T-helper 2 cell (primary cell): Measurements from ENCODE around the gene NDUFB10.
"Not testable (repeated sequence)": the region's sequence is repeated elsewhere in the genome, so short reads cannot be mapped to it uniquely, and the experiment has no call there.

Experiments used
- DNase-seq, 5 experiments: peaks; one replicate each; pipeline versions ENCODE4 v3.0.0 to v3.0.0-alpha.2; 2012 to 2022

The NDUFB10 gene

GRCh38 chr16:1947369-1947670 lies 12.0 kb upstream of the NDUFB10 start:
- no peak for DNase-seq

GRCh38 chr16:1949507-1949906 lies 9.8 kb upstream of the NDUFB10 start:
- no peak for DNase-seq

GRCh38 chr16:1950047-1950446 lies 9.3 kb upstream of the NDUFB10 start:
- no peak for DNase-seq

GRCh38 chr16:1950559-1950958 lies 8.8 kb upstream of the NDUFB10 start:
- DNase-seq = no peak

GRCh38 chr16:1953734-1954133 lies 5.6 kb upstream of the NDUFB10 start:
- DNase-seq = no peak

GRCh38 chr16:1957434-1958142 lies 1.8 kb upstream of the NDUFB10 start:
- DNase-seq = not testable (repeated sequence)

GRCh38 chr16:1958143-1958491 lies 1.2 kb upstream of the NDUFB10 start:
- DNase-seq = not testable (repeated sequence)

GRCh38 chr16:1958715-1959268 lies 546 bp upstream of the NDUFB10 start:
- no peak for DNase-seq

- peak in 2 of 5 experiments; percentile 42 to 84 for DNase-seq
Observed at GRCh38 chr16:1960665-1961630, 1.6 kb downstream of the NDUFB10 start.

- DNase-seq = peak in 1 of 5 experiments; percentile 88
Observed at GRCh38 chr16:1961651-1962067, 2.3 kb downstream of the NDUFB10 start.

- DNase-seq = not testable (repeated sequence)
Observed at GRCh38 chr16:1962161-1963153, 3.1 kb downstream of the NDUFB10 start.

- peak in 4 of 5 experiments; percentile 18 to 63 (median 34) for DNase-seq
Observed at GRCh38 chr16:1963806-1964505, 4.6 kb downstream of the NDUFB10 start.

GRCh38 chr16:1964506-1965395 lies 5.4 kb downstream of the NDUFB10 start, which contains the start of gene RPS2:
Gene RPS2 (minus strand): TSS chr16:1964826. CDS start chr16:1964625, 201 bp downstream.
- peak; percentile 97 to 100 (median 99) for DNase-seq

GRCh38 chr16:1965396-1966001 lies 6.2 kb downstream of the NDUFB10 start:
- DNase-seq = no peak

GRCh38 chr16:1966460-1966859 lies 7.1 kb downstream of the NDUFB10 start, which contains the start of gene RNF151:
Gene RNF151 (plus strand): TSS chr16:1966856. CDS start chr16:1966882, 26 bp downstream.
- no peak for DNase-seq

GRCh38 chr16:1968146-1968953 lies 9.0 kb downstream of the NDUFB10 start:
- DNase-seq = no peak

- DNase-seq = peak; percentile 93 to 99 (median 96)
Observed at GRCh38 chr16:1971796-1972489, 12.6 kb downstream of the NDUFB10 start, which contains the start of gene TBL3. Gene TBL3 (plus strand): TSS chr16:1972053. CDS start chr16:1972165, 112 bp downstream.

- no peak for DNase-seq
Observed at GRCh38 chr16:1972490-1972877, 13.1 kb downstream of the NDUFB10 start.
